ENCODE data around the gene NHERF2.

NHERF2 gene

GRCh38 chr16:2076072-2076865 is 49.6 kb downstream of the NHERF2 start:
- Mint-ChIP-seq H3K4me1 (no peaks in the 10 kb centered on the region), H3K4me3 (no peak overlapping the region), H3K27me3 (ENCODE audit: low read depth, poor library complexity) (no peaks in the 10 kb centered on the region), H3K9me3 (no peaks in the 10 kb centered on the region), H3K36me3 (ENCODE audit: low read depth) (peaks cover 23% of the 10 kb centered on the region), H3K27ac (no peak overlapping the region)
- no peak for DNase-seq
- TF ChIP-seq CTCF (IDR thresholded peaks at IDR 0.05) = no peak

- peaks cover under 1% of the 10 kb centered on the region for H3K4me1 Mint-ChIP-seq
- TF ChIP-seq CTCF (IDR thresholded peaks at IDR 0.05) = no peak
- H3K27ac Mint-ChIP-seq = no peak overlapping the region
- no peak overlapping the region for H3K4me3 Mint-ChIP-seq
- no peaks in the 10 kb centered on the region for H3K9me3 Mint-ChIP-seq
- H3K36me3 Mint-ChIP-seq (ENCODE audit: low read depth) = peaks cover 22% of the 10 kb centered on the region
- no peak for DNase-seq
- no peaks in the 10 kb centered on the region for H3K27me3 Mint-ChIP-seq (ENCODE audit: low read depth, poor library complexity)
Observed at GRCh38 chr16:2077016-2077415, 50.3 kb downstream of the NHERF2 start.

GRCh38 chr16:2077696-2078095 is 51.0 kb downstream of the NHERF2 start:
- H3K4me1 Mint-ChIP-seq = peaks cover 6% of the 10 kb centered on the region
- no peak overlapping the region for H3K27ac Mint-ChIP-seq
- DNase-seq = no peak
- H3K27me3 Mint-ChIP-seq (ENCODE audit: low read depth, poor library complexity) = no peaks in the 10 kb centered on the region
- TF ChIP-seq CTCF (IDR thresholded peaks at IDR 0.05) = no peak
- H3K4me3 Mint-ChIP-seq = no peak overlapping the region
- H3K9me3 Mint-ChIP-seq = no peaks in the 10 kb centered on the region
- H3K36me3 Mint-ChIP-seq (ENCODE audit: low read depth) = peaks cover 18% of the 10 kb centered on the region

- no peak for DNase-seq
- Mint-ChIP-seq H3K4me3 (no peak overlapping the region), H3K36me3 (ENCODE audit: low read depth) (peaks cover 18% of the 10 kb centered on the region), H3K4me1 (peaks cover 6% of the 10 kb centered on the region), H3K27ac (no peak overlapping the region), H3K9me3 (no peaks in the 10 kb centered on the region), H3K27me3 (ENCODE audit: low read depth, poor library complexity) (no peaks in the 10 kb centered on the region)
- TF ChIP-seq CTCF (IDR thresholded peaks at IDR 0.05) = no peak
Observed at GRCh38 chr16:2078096-2078495, 51.4 kb downstream of the NHERF2 start.

GRCh38 chr16:2078691-2079090 is 52.0 kb downstream of the NHERF2 start:
- no peak for DNase-seq
- no peak for TF ChIP-seq CTCF (IDR thresholded peaks at IDR 0.05)
- H3K27me3 Mint-ChIP-seq (ENCODE audit: low read depth, poor library complexity) = no peaks in the 10 kb centered on the region
- H3K9me3 Mint-ChIP-seq = no peaks in the 10 kb centered on the region
- H3K27ac Mint-ChIP-seq = no peak overlapping the region
- peaks cover 6% of the 10 kb centered on the region for H3K4me1 Mint-ChIP-seq
- H3K36me3 Mint-ChIP-seq (ENCODE audit: low read depth) = peaks cover 18% of the 10 kb centered on the region
- no peak overlapping the region for H3K4me3 Mint-ChIP-seq

- H3K4me1 Mint-ChIP-seq = peaks cover 6% of the 10 kb centered on the region
- H3K36me3 Mint-ChIP-seq (ENCODE audit: low read depth) = peaks cover 18% of the 10 kb centered on the region
- no peak overlapping the region for H3K27ac Mint-ChIP-seq
- H3K4me3 Mint-ChIP-seq = no peak overlapping the region
- no peaks in the 10 kb centered on the region for H3K27me3 Mint-ChIP-seq (ENCODE audit: low read depth, poor library complexity)
- DNase-seq = no peak
- no peak for TF ChIP-seq CTCF (IDR thresholded peaks at IDR 0.05)
- no peaks in the 10 kb centered on the region for H3K9me3 Mint-ChIP-seq
Observed at GRCh38 chr16:2079311-2079800, 52.7 kb downstream of the NHERF2 start.
